GM13976 (cell line): ENCODE data around the gene SPEM3.
"Not testable (repeated sequence)": the region's sequence is repeated elsewhere in the genome, so short reads cannot be mapped to it uniquely, and the experiment has no call there.

Experiments used
- DNase-seq: peaks from one replicate; pipeline ENCODE4 v3.0.0; 2012; ENCODE audit warnings: low spot score
- in situ Hi-C: fragments of 300-500 bp; cut with MboI; formaldehyde crosslinking; loops from one replicate; pipeline ENCODE4 v1.12.0; 2022; ENCODE audit warnings: low sequenced_read_pairs, mixed read lengths, inconsistent platforms; ENCODE audit not compliant: unreplicated experiment
- TF ChIP-seq, protein P1 (sequence below): IDR thresholded peaks from 2 replicates; pipeline ENCODE4 v1.5.1; 2012; ENCODE audit warnings: borderline replicate concordance, mild to moderate bottlenecking; ENCODE audit not compliant: insufficient read depth; ENCODE audit errors: extremely low read depth, missing control alignments, control extremely low read depth

SPEM3 gene

DNA sequence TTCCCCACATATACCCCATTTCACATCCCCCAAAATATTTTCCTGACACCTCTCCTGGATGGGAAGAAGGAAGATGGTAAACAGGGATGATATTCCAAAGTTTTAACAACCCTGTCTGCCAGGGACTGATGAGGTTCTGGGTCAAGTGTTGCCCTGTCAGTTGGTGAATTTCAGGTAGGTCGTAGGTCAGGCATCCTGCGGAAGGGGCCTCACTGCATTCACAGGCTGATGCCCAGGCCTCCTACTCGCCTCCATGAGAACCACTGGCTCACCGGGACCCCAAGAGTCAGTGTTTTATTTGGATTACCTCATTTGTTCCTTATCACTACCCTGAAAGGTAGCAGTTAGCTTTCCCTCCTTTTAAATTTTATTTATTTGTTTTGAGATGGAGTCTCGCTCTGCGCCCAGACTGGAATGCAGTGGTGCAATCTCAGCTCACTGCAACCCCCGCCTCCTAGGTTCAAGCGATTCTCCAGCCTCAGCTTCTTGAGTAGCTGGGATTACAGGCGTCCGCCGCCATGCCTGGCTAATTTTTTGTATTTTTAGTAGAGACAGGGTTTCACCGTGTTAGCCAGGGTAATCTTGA, 40.2 kb downstream of the SPEM3 start:
- DNase-seq = no peak
- TF ChIP-seq, protein P1, sequence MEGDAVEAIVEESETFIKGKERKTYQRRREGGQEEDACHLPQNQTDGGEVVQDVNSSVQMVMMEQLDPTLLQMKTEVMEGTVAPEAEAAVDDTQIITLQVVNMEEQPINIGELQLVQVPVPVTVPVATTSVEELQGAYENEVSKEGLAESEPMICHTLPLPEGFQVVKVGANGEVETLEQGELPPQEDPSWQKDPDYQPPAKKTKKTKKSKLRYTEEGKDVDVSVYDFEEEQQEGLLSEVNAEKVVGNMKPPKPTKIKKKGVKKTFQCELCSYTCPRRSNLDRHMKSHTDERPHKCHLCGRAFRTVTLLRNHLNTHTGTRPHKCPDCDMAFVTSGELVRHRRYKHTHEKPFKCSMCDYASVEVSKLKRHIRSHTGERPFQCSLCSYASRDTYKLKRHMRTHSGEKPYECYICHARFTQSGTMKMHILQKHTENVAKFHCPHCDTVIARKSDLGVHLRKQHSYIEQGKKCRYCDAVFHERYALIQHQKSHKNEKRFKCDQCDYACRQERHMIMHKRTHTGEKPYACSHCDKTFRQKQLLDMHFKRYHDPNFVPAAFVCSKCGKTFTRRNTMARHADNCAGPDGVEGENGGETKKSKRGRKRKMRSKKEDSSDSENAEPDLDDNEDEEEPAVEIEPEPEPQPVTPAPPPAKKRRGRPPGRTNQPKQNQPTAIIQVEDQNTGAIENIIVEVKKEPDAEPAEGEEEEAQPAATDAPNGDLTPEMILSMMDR = no peak
- in situ Hi-C loops = no loop called here

DNA sequence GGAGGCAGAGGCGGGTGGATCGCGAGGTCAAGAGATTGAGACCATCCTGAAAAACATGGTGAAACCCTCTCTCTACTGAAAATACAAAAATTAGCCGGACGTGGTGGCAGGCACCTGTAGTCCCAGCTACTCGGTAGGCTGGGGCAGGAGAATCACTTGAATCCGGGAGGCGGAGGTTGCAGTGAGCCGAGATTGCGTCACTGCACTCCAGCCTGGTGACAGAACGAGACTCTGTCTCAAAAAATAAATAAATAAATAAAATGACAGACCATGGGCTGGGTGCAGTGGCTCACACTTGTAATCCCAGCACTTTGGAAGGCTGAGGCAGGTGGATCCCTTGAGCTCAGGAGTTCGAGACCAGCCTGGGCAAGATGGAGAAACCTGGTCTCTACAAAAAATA, 41.2 kb downstream of the SPEM3 start:
- in situ Hi-C loops = not testable (repeated sequence)

DNA sequence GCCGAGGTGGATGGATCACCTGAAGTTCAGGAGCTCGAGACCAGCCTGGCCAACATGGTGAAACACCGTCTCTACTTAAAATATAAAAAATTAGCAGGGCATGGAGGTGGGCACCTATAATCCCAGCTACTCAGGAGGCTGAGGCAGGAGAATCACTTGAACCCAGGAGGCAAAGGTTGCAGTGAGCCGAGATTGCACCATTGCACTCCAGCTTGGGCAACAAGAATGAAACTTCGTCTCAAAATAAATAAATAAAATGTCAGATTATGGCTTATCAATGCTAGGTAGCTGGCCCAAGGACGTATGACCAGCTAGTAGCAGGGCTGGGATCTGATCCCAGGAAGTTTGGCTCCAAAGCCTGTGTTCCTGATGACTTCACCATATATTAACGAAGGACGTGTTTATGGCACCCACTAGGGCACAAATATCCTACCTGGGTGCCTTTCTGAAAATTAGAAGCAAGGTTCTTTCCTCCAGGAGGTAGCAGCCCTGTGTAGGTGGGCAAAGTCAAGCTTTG, 41.9 kb downstream of the SPEM3 start:
- in situ Hi-C loops, DNase-seq: not testable (repeated sequence)

More for the DNA sequence above, 41.2 kb downstream of the SPEM3 start:
- not testable (repeated sequence) for DNase-seq

DNA sequence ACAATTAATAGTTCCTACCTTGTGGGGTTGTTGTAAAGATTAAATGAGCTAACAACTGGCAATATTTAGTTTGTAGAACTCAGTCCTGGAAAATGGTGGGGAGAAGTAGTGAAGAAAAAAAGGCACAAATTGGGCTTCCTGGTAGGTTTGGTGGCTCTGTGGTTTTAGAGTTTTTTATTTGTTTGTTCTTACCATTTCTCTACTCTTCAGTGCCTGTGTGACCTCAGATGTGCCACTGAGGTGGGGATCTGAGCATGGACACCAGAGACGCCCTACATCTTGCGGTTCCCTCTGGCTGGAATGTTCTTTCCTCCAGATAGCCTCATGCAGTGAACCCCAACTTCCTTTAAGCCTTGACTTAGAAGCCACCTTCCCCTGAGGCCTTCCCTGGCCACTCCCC, 43.1 kb downstream of the SPEM3 start:
- in situ Hi-C loops = no loop called here
- TF ChIP-seq, protein P1 = no peak

DNA sequence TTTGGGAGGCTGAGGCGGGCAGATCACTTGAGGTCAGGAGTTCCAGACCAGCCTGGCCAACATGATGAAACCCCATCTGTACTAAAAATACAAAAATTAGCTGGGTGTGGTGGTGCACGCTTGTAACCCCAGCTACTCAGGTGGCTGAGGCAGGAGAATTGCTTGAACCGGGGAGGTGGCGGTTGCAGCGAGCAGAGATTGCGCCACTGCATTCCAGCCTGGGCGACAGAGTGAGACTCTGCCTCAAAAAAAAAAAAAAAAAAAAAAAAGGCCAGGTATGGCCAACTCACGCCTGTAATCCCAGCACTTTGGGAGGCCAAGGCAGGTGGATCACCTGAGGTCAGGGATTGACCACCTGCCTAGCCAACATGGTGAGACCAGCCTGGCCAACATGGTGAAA, 46.1 kb downstream of the SPEM3 start:
- in situ Hi-C loops, DNase-seq: not testable (repeated sequence)

More for the DNA sequence above, 43.1 kb downstream of the SPEM3 start:
- no peak for DNase-seq

DNA sequence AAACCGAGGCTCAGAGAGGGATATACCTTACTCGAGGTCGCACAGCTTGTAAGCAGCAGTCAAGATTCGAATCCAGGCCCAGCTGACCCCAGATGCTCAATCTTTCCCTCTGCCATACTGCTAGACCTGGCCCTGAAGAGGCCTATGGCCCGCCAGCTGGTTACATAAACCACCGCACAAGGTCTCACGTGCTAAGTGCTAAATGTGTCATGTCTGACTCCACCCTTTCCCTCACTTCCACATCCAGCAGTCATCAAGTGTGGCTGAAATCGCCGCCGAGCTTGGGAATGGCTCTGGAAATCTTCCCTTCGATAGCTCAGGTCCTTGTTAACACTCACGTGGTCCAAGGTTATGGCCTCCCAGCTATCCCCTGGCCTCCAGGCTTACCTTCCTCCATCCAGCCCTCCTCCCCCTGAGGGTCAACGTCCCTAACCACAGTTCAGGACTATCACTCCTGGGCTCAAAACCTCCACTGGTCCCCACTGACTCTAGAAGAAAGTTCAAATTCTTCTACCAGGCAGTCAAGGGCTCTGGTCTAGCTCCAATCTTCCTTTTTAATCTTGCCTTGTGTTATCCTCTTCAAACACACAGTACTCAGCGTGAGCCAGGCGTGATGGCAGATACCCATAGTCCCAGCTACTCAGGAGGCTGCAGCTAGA, 47.2 kb downstream of the SPEM3 start:
- TF ChIP-seq, protein P1 = no peak
- in situ Hi-C loops = no loop called here
- DNase-seq = no peak

DNA sequence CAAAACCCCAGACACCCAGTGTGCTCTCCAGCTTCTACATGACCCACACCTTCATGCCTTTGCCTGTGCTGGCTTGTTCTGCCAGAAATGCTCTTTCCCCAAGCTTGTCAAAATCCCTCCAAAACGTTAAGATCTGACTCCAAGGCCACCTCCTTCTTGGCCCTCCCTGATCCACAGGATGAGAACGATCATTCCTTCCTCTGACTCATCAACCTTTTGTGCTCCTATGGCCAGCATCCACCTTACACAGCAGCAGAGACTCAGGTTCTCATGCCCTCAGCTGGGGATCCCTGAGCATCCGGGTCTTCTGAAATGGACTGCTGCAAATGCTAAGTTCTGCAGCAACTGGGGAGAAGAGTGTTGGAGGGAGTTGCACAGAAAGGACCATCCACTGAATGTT, 47.8 kb downstream of the SPEM3 start:
- in situ Hi-C loops = no loop called here
- DNase-seq = no peak
- TF ChIP-seq, protein P1 = no peak

DNA sequence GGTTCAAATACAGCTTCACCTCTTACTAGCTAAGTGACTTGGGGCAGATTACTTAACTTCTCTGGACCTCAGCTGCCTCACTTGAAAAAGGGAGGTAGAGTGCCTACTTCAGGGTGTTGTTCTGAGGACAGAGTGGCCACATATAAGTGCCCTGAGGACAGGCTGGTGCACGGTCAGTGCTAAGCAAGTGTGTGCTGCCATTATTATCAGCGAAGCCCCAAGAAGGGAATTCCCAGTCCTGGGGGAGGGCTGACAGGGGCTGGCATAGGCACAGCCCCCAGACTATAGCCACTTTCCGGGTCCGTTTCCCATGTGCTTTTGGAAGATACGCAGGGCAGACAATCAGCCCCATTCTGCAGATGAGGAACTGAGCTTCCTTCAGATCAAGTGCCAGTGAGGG, 48.3 kb downstream of the SPEM3 start:
- in situ Hi-C loops = no loop called here
- TF ChIP-seq, protein P1 = no peak

More for the DNA sequence above, 48.3 kb downstream of the SPEM3 start:
- no peak for DNase-seq
